Measurements from ENCODE around the gene TCF25. TPM values are rescaled to one million over a fixed set of nuclear protein-coding genes. Genes with fewer than 3 reads are reported as not detected.

TCF25 gene
- total and polyA plus RNA-seq, 10 donors = 113 to 412 (median 251) TPM

DNA sequence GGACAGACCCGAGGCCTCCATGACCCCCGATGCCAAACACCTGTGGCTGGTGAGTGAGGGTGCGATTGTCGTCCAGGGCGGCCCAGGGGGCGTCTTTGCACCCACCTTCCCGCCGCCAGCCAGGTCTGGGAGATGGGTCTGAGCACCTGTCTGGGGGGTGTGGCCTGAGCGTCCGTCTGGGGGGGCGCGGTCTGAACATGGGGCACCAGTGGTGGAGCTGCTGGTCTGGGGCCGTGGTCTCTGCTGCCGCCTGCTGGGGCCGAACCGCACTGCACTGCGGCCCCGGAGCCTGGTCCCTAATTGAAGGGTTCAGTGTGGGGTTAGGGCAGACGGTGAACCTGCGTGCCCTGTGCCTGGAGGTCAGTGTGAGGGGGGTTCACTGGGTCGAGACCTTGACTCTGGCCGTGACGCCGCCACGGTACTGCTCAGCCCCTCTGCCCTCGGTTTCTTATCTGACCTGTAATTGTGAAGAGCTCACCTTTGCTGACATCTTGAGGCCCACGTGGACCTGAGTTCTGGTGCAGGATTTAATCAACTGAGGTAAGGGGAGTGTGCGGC lies 12.6 kb upstream of the TCF25 start:
- peaks cover 0 to 16% (median 0%) of the 10 kb centered on the region in 7 donors for H3K27me3 ChIP-seq (replicated peaks in 1 of 7)
- H3K4me1 ChIP-seq = peaks cover 13 to 42% (median 34%) of the 10 kb centered on the region in 6 donors
- no peaks in the 10 kb centered on the region for H3K9me3 ChIP-seq
- DNase-seq = peak; percentile 94
- no peak overlapping the region for H3K27ac ChIP-seq
- TF ChIP-seq POLR2A (IDR thresholded peaks at IDR 0.05) = no peak
- TF ChIP-seq CTCF (IDR thresholded peaks at IDR 0.05 in 8 of 11, conservative IDR thresholded peaks at IDR 0.05 in 3 of 11) = peak; percentile 95 to 98 (median 97)
- peak; percentile 43 to 68 (median 46) for TF ChIP-seq POLR2AphosphoS5 (IDR thresholded peaks at IDR 0.05)
- no peaks in the 10 kb centered on the region for H3K36me3 ChIP-seq
- intact Hi-C loops (cut with DNase I; ENCODE audit: low total_unique reads) = loop anchor here (5.0 kb wide), 1 partner anchor 154 kb away; no protein-coding TSS in a partner anchor
- WGBS, 5 donors = 14 to 49% (median 22%) methylated on average over 13 to 28 of the region's 28 CpGs
- H3K4me3 ChIP-seq = no peak overlapping the region

DNA sequence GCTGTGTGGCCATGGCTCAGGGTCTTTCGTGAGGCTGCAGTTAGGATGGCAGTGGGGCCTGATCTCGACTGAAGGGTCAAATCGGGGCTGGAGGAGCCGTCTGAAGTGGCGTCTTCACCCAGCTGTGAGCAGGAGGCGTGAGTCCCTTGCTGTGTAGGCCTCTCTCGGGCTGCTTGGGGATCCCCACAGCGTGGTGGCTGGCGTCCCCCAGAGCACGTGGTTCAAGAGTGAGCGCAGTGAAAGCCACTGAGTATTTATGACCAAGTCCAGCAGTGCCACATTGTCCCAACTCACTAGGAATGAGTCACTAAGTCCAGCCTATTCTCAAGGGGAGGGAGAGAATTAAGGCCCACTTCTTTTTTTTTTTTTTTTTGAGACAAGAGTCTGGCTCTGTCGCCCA lies 11.7 kb upstream of the TCF25 start:
- no peak for DNase-seq
- no peaks in the 10 kb centered on the region for H3K36me3 ChIP-seq
- no peak overlapping the region for H3K27ac ChIP-seq
- peaks cover 0 to 16% (median 0%) of the 10 kb centered on the region in 7 donors for H3K27me3 ChIP-seq (replicated peaks in 1 of 7)
- H3K4me3 ChIP-seq = no peak overlapping the region
- peaks cover 13 to 42% (median 34%) of the 10 kb centered on the region in 6 donors for H3K4me1 ChIP-seq
- intact Hi-C loops (cut with DNase I; ENCODE audit: low total_unique reads) = loop anchor here (5.0 kb wide), 1 partner anchor 154 kb away; no protein-coding TSS in a partner anchor
- TF ChIP-seq CTCF (IDR thresholded peaks at IDR 0.05 in 8 of 11, conservative IDR thresholded peaks at IDR 0.05 in 3 of 11) (no peak), POLR2AphosphoS5 (IDR thresholded peaks at IDR 0.05) (no peak), POLR2A (IDR thresholded peaks at IDR 0.05) (no peak)
- H3K9me3 ChIP-seq = no peaks in the 10 kb centered on the region
- WGBS, 5 donors = 83 to 96% (median 86%) methylated on average over 4 to 12 of the region's 12 CpGs

GRCh38 chr16:89862732-89863131 lies 10.7 kb upstream of the TCF25 start:
- no peak overlapping the region for H3K4me3 ChIP-seq
- TF ChIP-seq POLR2AphosphoS5 (IDR thresholded peaks at IDR 0.05) = no peak
- no peak for TF ChIP-seq POLR2A (IDR thresholded peaks at IDR 0.05)
- no peak for TF ChIP-seq CTCF (IDR thresholded peaks at IDR 0.05 in 8 of 11, conservative IDR thresholded peaks at IDR 0.05 in 3 of 11)
- H3K27ac ChIP-seq = peak overlapping the region in 4 of 8 donors; percentile 78 to 87 (median 84)
- peaks cover 0 to 16% (median 0%) of the 10 kb centered on the region in 7 donors for H3K27me3 ChIP-seq (replicated peaks in 1 of 7)
- H3K4me1 ChIP-seq = peaks cover 13 to 42% (median 34%) of the 10 kb centered on the region in 6 donors
- DNase-seq = no peak
- no peaks in the 10 kb centered on the region for H3K36me3 ChIP-seq
- 88 to 98% (median 98%) methylated on average over 6 of the region's 6 CpGs for WGBS, 5 donors
- peaks cover 0 to 5% (median 3%) of the 10 kb centered on the region in 8 donors for H3K9me3 ChIP-seq
- intact Hi-C loops (cut with DNase I; ENCODE audit: low total_unique reads) = loop anchor here (5.0 kb wide), 1 partner anchor 155 kb away; no protein-coding TSS in a partner anchor

- peak overlapping the region; percentile 69 to 87 (median 80) for H3K27ac ChIP-seq
- peaks cover 0 to 13% (median 9%) of the 10 kb centered on the region in 8 donors for H3K9me3 ChIP-seq
- peak; percentile 83 for DNase-seq
- peak overlapping the region in 2 of 8 donors; percentile 6 to 51 for H3K4me3 ChIP-seq
- 15 to 27% (median 20%) methylated on average over 21 of the region's 21 CpGs for WGBS, 5 donors
- H3K27me3 ChIP-seq (replicated peaks in 1 of 7) = peaks cover 0 to 9% (median 0%) of the 10 kb centered on the region in 7 donors
- H3K4me1 ChIP-seq = peaks cover 13 to 42% (median 34%) of the 10 kb centered on the region in 6 donors
- peak in 2 of 3 donors; percentile 65 to 66 for TF ChIP-seq POLR2AphosphoS5 (IDR thresholded peaks at IDR 0.05)
- no peak for TF ChIP-seq POLR2A (IDR thresholded peaks at IDR 0.05)
- TF ChIP-seq CTCF (IDR thresholded peaks at IDR 0.05 in 8 of 11, conservative IDR thresholded peaks at IDR 0.05 in 3 of 11) = no peak
- no peaks in the 10 kb centered on the region for H3K36me3 ChIP-seq
- intact Hi-C loops (cut with DNase I; ENCODE audit: low total_unique reads) = loop anchor here (5.0 kb wide), 1 partner anchor 157 kb away; no protein-coding TSS in a partner anchor
These were observed 9.5 kb upstream of the TCF25 start for GRCh38 chr16:89863741-89864526.

Data from spleen (tissue), 11 donors.